ENCODE data around the gene SLC25A13. TPM values are rescaled to one million over a fixed set of nuclear protein-coding genes. Genes with fewer than 3 reads are reported as not detected.

The SLC25A13 gene
- total and polyA plus RNA-seq, 9 of the 15 experiments (the other 6 are each of a cell fraction or from before 2014, with no cell fraction given), result 21.4 to 80.2 (median 58.7) TPM

GRCh38 chr7:96177353-96177752 is 144.5 kb downstream of the SLC25A13 start:
- H3K27ac ChIP-seq (ENCODE audit: extremely low read depth, low read depth, low read length), result no peak overlapping the region
- DNase-seq (ENCODE audit: extremely low read depth in 1 of 4, low spot score in 3 of 4), result no peak
- FAIRE-seq, result no peak
- CTCF ChIA-PET (ENCODE audit: low intra/inter-chr PET ratio), result no interaction called here
- H3K36me3 ChIP-seq (ENCODE audit: control insufficient read depth, insufficient read depth, low read length), result peaks cover 39% of the 10 kb centered on the region; the same call in 2 of the 3 replicates
- no peak overlapping the region for H3K9ac ChIP-seq (ENCODE audit: insufficient read depth in 1 of 2, low read depth in 2 of 2, low read length in 2 of 2)
- WGBS (ENCODE audit: insufficient coverage, low coverage, missing lambda C conversion rate), result 87% methylated on average over 3 of the region's 3 CpGs
- H3K9me3 ChIP-seq (replicated peaks; ENCODE audit: control insufficient read depth, insufficient read depth, low read depth, low read length), result no peaks in the 10 kb centered on the region
- ATAC-seq, result no peak
- intact Hi-C loops (cut with micrococcal nuclease), result no loop called here
- in situ Hi-C loops (cut with MboI), result no loop called here
- no peaks in the 10 kb centered on the region for H4K20me1 ChIP-seq (replicated peaks; ENCODE audit: control insufficient read depth, insufficient read depth, low read length)
- no peaks in the 10 kb centered on the region for H3K9me1 ChIP-seq (ENCODE audit: control insufficient read depth, insufficient read depth, low read length)
- H3K4me3 ChIP-seq, result no peak overlapping the region
- H3K4me1 ChIP-seq (replicated peaks in 1 of 2; ENCODE audit: control insufficient read depth in 2 of 2, insufficient read depth in 2 of 2, low read length in 2 of 2), result no peaks in the 10 kb centered on the region; a peak in 1 of 5 replicates
- H3K79me2 ChIP-seq (ENCODE audit: control insufficient read depth, insufficient read depth, low read length), result no peaks in the 10 kb centered on the region
- no peak overlapping the region for H2AFZ ChIP-seq (ENCODE audit: low read depth, low read length)
- H3K27me3 ChIP-seq (ENCODE audit: control insufficient read depth in 2 of 2, insufficient read depth in 2 of 2, low read length in 2 of 2), result no peaks in the 10 kb centered on the region
- peak; percentile 81 for TF ChIP-seq RBM25 (IDR thresholded peaks at IDR 0.05; ENCODE audit: low read depth, low read length, severe bottlenecking)
- TF ChIP-seq PTRF (tag; IDR thresholded peaks at IDR 0.05), result no peak
- TF ChIP-seq RB1 (IDR thresholded peaks at IDR 0.05; ENCODE audit: low read depth), result no peak
- POLR2A ChIA-PET, result no interaction called here
- BruUV-seq (replicated peaks), result no TSS peak
- H3K4me2 ChIP-seq (ENCODE audit: insufficient read depth, low read length), result no peak overlapping the region

- WGBS (ENCODE audit: insufficient coverage, low coverage, missing lambda C conversion rate), result 81% methylated on average over 4 of the region's 4 CpGs
- FAIRE-seq (no peak), ATAC-seq (no peak), DNase-seq (ENCODE audit: extremely low read depth in 1 of 4, low spot score in 3 of 4) (no peak)
- H2AFZ ChIP-seq (ENCODE audit: low read depth, low read length), result no peak overlapping the region
- H3K9me3 ChIP-seq (replicated peaks; ENCODE audit: control insufficient read depth, insufficient read depth, low read depth, low read length), result no peaks in the 10 kb centered on the region
- H3K9me1 ChIP-seq (ENCODE audit: control insufficient read depth, insufficient read depth, low read length), result no peaks in the 10 kb centered on the region
- no peak overlapping the region for H3K9ac ChIP-seq (ENCODE audit: insufficient read depth in 1 of 2, low read depth in 2 of 2, low read length in 2 of 2)
- no peaks in the 10 kb centered on the region for H4K20me1 ChIP-seq (replicated peaks; ENCODE audit: control insufficient read depth, insufficient read depth, low read length)
- no peaks in the 10 kb centered on the region for H3K27me3 ChIP-seq (ENCODE audit: control insufficient read depth in 2 of 2, insufficient read depth in 2 of 2, low read length in 2 of 2)
- intact Hi-C loops (cut with micrococcal nuclease), result no loop called here
- BruUV-seq (replicated peaks), result no TSS peak
- no peak overlapping the region for H3K4me3 ChIP-seq
- in situ Hi-C loops (cut with MboI), result no loop called here
- ChIA-PET CTCF (ENCODE audit: low intra/inter-chr PET ratio) (no interaction called here), POLR2A (interaction anchor here (1.5 kb wide), 1 partner anchor 146 kb away, joined by 4 read pairs; no protein-coding TSS in a partner anchor)
- H3K79me2 ChIP-seq (ENCODE audit: control insufficient read depth, insufficient read depth, low read length), result no peaks in the 10 kb centered on the region
- no peak overlapping the region for H3K4me2 ChIP-seq (ENCODE audit: insufficient read depth, low read length)
- no peak overlapping the region for H3K27ac ChIP-seq (ENCODE audit: extremely low read depth, low read depth, low read length)
- H3K36me3 ChIP-seq (ENCODE audit: control insufficient read depth, insufficient read depth, low read length), result peaks cover 40% of the 10 kb centered on the region; the same call in 1 of the 3 replicates
- H3K4me1 ChIP-seq (replicated peaks in 1 of 2; ENCODE audit: control insufficient read depth in 2 of 2, insufficient read depth in 2 of 2, low read length in 2 of 2), result no peaks in the 10 kb centered on the region; a peak in 1 of 5 replicates
- TF ChIP-seq TGIF2 (CRISPR knock-in tag; IDR thresholded peaks at IDR 0.05) (no peak), TCF15 (CRISPR knock-in tag; IDR thresholded peaks at IDR 0.05) (no peak), ZNF133 (CRISPR knock-in tag; IDR thresholded peaks at IDR 0.05) (no peak), GATAD2A (IDR thresholded peaks at IDR 0.05) (no peak), ZNF175 (CRISPR knock-in tag; IDR thresholded peaks at IDR 0.05; ENCODE audit: low read depth) (no peak), VEZF1 (CRISPR knock-in tag; IDR thresholded peaks at IDR 0.05) (no peak), NFIX (CRISPR knock-in tag; IDR thresholded peaks at IDR 0.05; ENCODE audit: low read depth) (no peak), GABPA (tag; conservative IDR thresholded peaks at IDR 0.05; ENCODE audit: low read depth) (no peak), ZNF518B (CRISPR knock-in tag; IDR thresholded peaks at IDR 0.05) (no peak)
Observed at GRCh38 chr7:96174812-96175211, 147.1 kb downstream of the SLC25A13 start.

All from K562 (cell line).